ENCODE data around the gene DLGAP1. TPM values are rescaled to one million over a fixed set of nuclear protein-coding genes. Genes with fewer than 3 reads are reported as not detected.

DLGAP1 gene
- total and polyA plus RNA-seq, 2 of the 13 experiments (the other 11 are each of a cell fraction or from before 2014, with no cell fraction given) = 0.01 TPM; not detected in 1

GRCh38 chr18:3722649-3723433 lies 732.3 kb downstream of the DLGAP1 start (continued):
- TF ChIP-seq ZNF17 (CRISPR knock-in tag; IDR thresholded peaks at IDR 0.05) (no peak), FOXP4 (CRISPR knock-in tag; IDR thresholded peaks at IDR 0.05) (peak; percentile 93), ELF3 (CRISPR knock-in tag; IDR thresholded peaks at IDR 0.05) (peak; percentile 46; the same call in 1 of the 2 replicates), RARA (CRISPR knock-in tag; IDR thresholded peaks at IDR 0.05) (peak; percentile 36; the same call in 1 of the 2 replicates), FLYWCH1 (CRISPR knock-in tag; IDR thresholded peaks at IDR 0.05) (no peak), ZC3H4 (CRISPR knock-in tag; IDR thresholded peaks at IDR 0.05; ENCODE audit: borderline replicate concordance) (no peak), GATAD2A (CRISPR knock-in tag; IDR thresholded peaks at IDR 0.05) (peak; percentile 49), FOXA3 (CRISPR knock-in tag; IDR thresholded peaks at IDR 0.05) (peak; percentile 81), MAFF (IDR thresholded peaks at IDR 0.05; ENCODE audit: low read depth, low read length) (peak; percentile 100), FOXA1 (IDR thresholded peaks at IDR 0.05) (peak; percentile 45; the same call in 1 of the 2 replicates), FOXA1 (CRISPR knock-in tag; IDR thresholded peaks at IDR 0.05) (no peak), EP300 (IDR thresholded peaks at IDR 0.05; ENCODE audit: low read depth in 2 of 2, low read length in 2 of 2) (peak in 1 of 2 experiments; percentile 65; a peak in 2 of 4 replicates), EP300 (CRISPR knock-in tag; IDR thresholded peaks at IDR 0.05; ENCODE audit: borderline replicate concordance) (no peak), AHDC1 (CRISPR knock-in tag; IDR thresholded peaks at IDR 0.05; ENCODE audit: borderline replicate concordance) (peak; percentile 79; the same call in 1 of the 2 replicates), WIZ (CRISPR knock-in tag; IDR thresholded peaks at IDR 0.05) (no peak), PAXIP1 (CRISPR knock-in tag; conservative IDR thresholded peaks at IDR 0.05) (peak; percentile 88), MAF1 (CRISPR knock-in tag; IDR thresholded peaks at IDR 0.05; ENCODE audit: borderline replicate concordance) (no peak), MED1 (CRISPR knock-in tag; IDR thresholded peaks at IDR 0.05) (peak; percentile 39; the same call in 1 of the 2 replicates)

Data from HepG2 (cell line).